HepG2 (cell line): ENCODE measurements around the gene CERS5. TPM values are rescaled to one million over a fixed set of nuclear protein-coding genes. Genes with fewer than 3 reads are reported as not detected.

Experiments
- ASH2L ChIP-seq: fragments of 300-600, 200-600 bp; sonication (generic); IDR thresholded peaks from 2 replicates; pipeline ENCODE4 v1.7.0; 2017; ENCODE audit warnings: low read depth, mild to moderate bottlenecking, moderate library complexity, mixed read lengths, low read length; ENCODE audit not compliant: insufficient read length
- CCDC6 ChIP-seq: sonication (generic); formaldehyde crosslinking; IDR thresholded peaks from 2 replicates; pipeline ENCODE4 v1.8.1; 2022; ENCODE audit warnings: mild to moderate bottlenecking, missing genetic modification reagents, moderate library complexity
- ELF3 ChIP-seq: IDR thresholded peaks from 2 replicates; pipeline ENCODE4 v1.6.1; 2016; ENCODE audit warnings: missing genetic modification reagents, missing compliant biosample characterization
- GMEB1 ChIP-seq: sonication (generic); formaldehyde crosslinking; IDR thresholded peaks from 2 replicates; pipeline ENCODE4 v1.5.1; 2020; ENCODE audit warnings: missing genetic modification reagents, mild to moderate bottlenecking, borderline replicate concordance
- HNRNPLL ChIP-seq: fragments of 200-400 bp; formaldehyde crosslinking; IDR thresholded peaks from 2 replicates; pipeline ENCODE4 v1.6.1; 2017; ENCODE audit warnings: mild to moderate bottlenecking, low read depth, low read length; ENCODE audit not compliant: poor library complexity, severe bottlenecking
- IRF1 ChIP-seq: sonication (generic); formaldehyde crosslinking; IDR thresholded peaks from 2 replicates; pipeline ENCODE4 v1.4.0; 2020; ENCODE audit warnings: low read depth, mild to moderate bottlenecking, missing genetic modification reagents
- KDM2A ChIP-seq: sonication (generic); formaldehyde crosslinking; IDR thresholded peaks from 2 replicates; pipeline ENCODE4 v1.4.0; 2020; ENCODE audit warnings: low read depth, missing genetic modification reagents, borderline replicate concordance
- KDM3A ChIP-seq: IDR thresholded peaks from 2 replicates; pipeline ENCODE4 v1.6.1; 2018; ENCODE audit warnings: low read depth, missing compliant biosample characterization
- MXD4 ChIP-seq: IDR thresholded peaks from 2 replicates; pipeline ENCODE4 v1.6.1; 2016; ENCODE audit warnings: mild to moderate bottlenecking, missing biosample characterization, missing genetic modification reagents
- PHF5A ChIP-seq: IDR thresholded peaks from one replicate; pipeline ENCODE4 v1.6.1; 2018; ENCODE audit warnings: low read depth, missing genetic modification reagents; ENCODE audit not compliant: unreplicated experiment
- POLR2AphosphoS5 ChIP-seq: IDR thresholded peaks from 2 replicates; pipeline ENCODE4 v1.6.1; 2012; ENCODE audit warnings: low read depth, low read length
- RELA ChIP-seq: sonication (generic); formaldehyde crosslinking; IDR thresholded peaks from 2 replicates; pipeline ENCODE4 v1.4.0; 2020; ENCODE audit warnings: missing genetic modification reagents
- RXRB ChIP-seq: IDR thresholded peaks from 2 replicates; pipeline ENCODE4 v1.6.1; 2016; ENCODE audit warnings: borderline replicate concordance, missing genetic modification reagents, missing compliant biosample characterization
- SNAPC2 ChIP-seq: sonication (generic); formaldehyde crosslinking; IDR thresholded peaks from 2 replicates; pipeline ENCODE4 v1.8.1; 2022; ENCODE audit warnings: mild to moderate bottlenecking, missing genetic modification reagents
- TAF1 ChIP-seq: sonication (generic); formaldehyde crosslinking; IDR thresholded peaks from 2 replicates; pipeline ENCODE4 v1.4.0; 2020; ENCODE audit warnings: missing genetic modification reagents
- TFDP2 ChIP-seq: sonication (generic); formaldehyde crosslinking; IDR thresholded peaks from 2 replicates; pipeline ENCODE4 v1.4.0; 2020; ENCODE audit warnings: missing genetic modification reagents
- ZBTB25 ChIP-seq: IDR thresholded peaks from 2 replicates; pipeline ENCODE4 v1.6.1; 2018; ENCODE audit warnings: missing genetic modification reagents
- ZFP1 ChIP-seq: IDR thresholded peaks from 2 replicates; pipeline ENCODE4 v1.6.1; 2016
- ZFP91 ChIP-seq: sonication (generic); formaldehyde crosslinking; IDR thresholded peaks from 2 replicates; pipeline ENCODE4 v1.9.0; 2022; ENCODE audit warnings: missing genetic modification reagents, mild to moderate bottlenecking, borderline replicate concordance
- ZMYM2 ChIP-seq: sonication (generic); formaldehyde crosslinking; IDR thresholded peaks from 2 replicates; pipeline ENCODE4 v1.8.0; 2022; ENCODE audit warnings: mild to moderate bottlenecking, missing genetic modification reagents
- ZNF205 ChIP-seq: IDR thresholded peaks from 2 replicates; pipeline ENCODE4 v1.6.1; 2018; ENCODE audit warnings: missing biosample characterization, missing genetic modification reagents
- ZSCAN25 ChIP-seq: sonication (generic); formaldehyde crosslinking; IDR thresholded peaks from 2 replicates; pipeline ENCODE4 v1.8.0; 2022; ENCODE audit warnings: mild to moderate bottlenecking, missing genetic modification reagents
- polyA plus RNA-seq, 8 experiments: library from polyadenylated mRNA; depleted of rRNA in 3 of 8; stranded (reverse) in 7 of 8; unstranded in 1 of 8; fragments of >200 nt; fragmentation: Illumina TruSeq in 4 of 8; extraction: Trizol in 4 of 8; gene quantifications; 2 replicates each; pipeline versions ENCODE4 v1.2.1 to v1.2.3, GENCODE V29; 2011 to 2016; ENCODE audit warnings: low read depth in 4 of 8, missing spikeins in 1 of 8, mixed read lengths in 1 of 8; ENCODE audit not compliant: insufficient read depth in 1 of 8
- total RNA-seq, 5 experiments: library from RNA; depleted of rRNA; stranded (reverse); fragments of >200 nt; fragmentation: Illumina TruSeq; extraction: Trizol; gene quantifications; 2 replicates each; pipeline ENCODE4 v1.2.3, GENCODE V29; 2016; ENCODE audit warnings: low read depth in 1 of 5

Gene CERS5
- total and polyA plus RNA-seq, 2 of the 13 experiments (the other 11 are each of a cell fraction or from before 2014, with no cell fraction given): 22.3 to 48.8 TPM

GRCh38 chr12:50167049-50167828 lies at the start of gene CERS5 (continued):
- TF ChIP-seq ZFP91 (CRISPR knock-in tag) (peak; percentile 62; the same call in 1 of the 2 replicates), ZBTB25 (CRISPR knock-in tag) (peak; percentile 67; the same call in 1 of the 2 replicates), TFDP2 (peak; percentile 68; the same call in 1 of the 2 replicates), SNAPC2 (CRISPR knock-in tag) (peak; percentile 68; the same call in 1 of the 2 replicates), CCDC6 (CRISPR knock-in tag) (peak; percentile 18; the same call in 1 of the 2 replicates), KDM2A (CRISPR knock-in tag) (peak; percentile 69; the same call in 1 of the 2 replicates), ZNF205 (CRISPR knock-in tag) (peak; percentile 57; the same call in 1 of the 2 replicates), PHF5A (CRISPR knock-in tag) (peak; percentile 32), MXD4 (CRISPR knock-in tag) (peak; percentile 23; the same call in 1 of the 2 replicates), TAF1 (CRISPR knock-in tag) (peak; percentile 84), ZMYM2 (CRISPR knock-in tag) (no peak), IRF1 (no peak), ASH2L (peak; percentile 53), POLR2AphosphoS5 (peak; percentile 82), ELF3 (CRISPR knock-in tag) (0 out of 2 replicates have a peak, but pooled peaks have one; percentile 41), RXRB (CRISPR knock-in tag) (0 out of 2 replicates have a peak, but pooled peaks have one; percentile 10), ZSCAN25 (CRISPR knock-in tag) (no peak), HNRNPLL (peak; percentile 97), GMEB1 (CRISPR knock-in tag) (peak; percentile 40; the same call in 1 of the 2 replicates), RELA (CRISPR knock-in tag) (no peak), ZFP1 (CRISPR knock-in tag) (no peak), KDM3A (CRISPR knock-in tag) (0 out of 2 replicates have a peak, but pooled peaks have one; percentile 25)
